NCI-H1417 treated with DMSO at 0.1 percent for 48 hours (cell line): Measurements from ENCODE around the gene SFXN4.
A peak's percentile ranks its signal among the peaks of the same experiment; 100 is the strongest.
"Not testable (repeated sequence)": the region's sequence is repeated elsewhere in the genome, so short reads cannot be mapped to it uniquely, and the experiment has no call there.

Experiments
- DNase-seq: peaks from one replicate; lab custom pipeline; 2025; lab: John Stamatoyannopoulos, UW

SFXN4 gene

GRCh38 chr10:119190954-119191785 is 25.7 kb upstream of the SFXN4 start:
- DNase-seq: no peak

- DNase-seq: no peak
Observed at GRCh38 chr10:119190353-119190752, 24.8 kb upstream of the SFXN4 start.

- DNase-seq: no peak
Observed at GRCh38 chr10:119189811-119190282, 24.3 kb upstream of the SFXN4 start.

GRCh38 chr10:119183664-119184412 is 18.3 kb upstream of the SFXN4 start:
- DNase-seq: no peak

- DNase-seq: not testable (repeated sequence)
Observed at GRCh38 chr10:119180850-119181400, 15.4 kb upstream of the SFXN4 start.

GRCh38 chr10:119178372-119179119 is 13.0 kb upstream of the SFXN4 start, which contains the start of gene PRDX3:
Gene PRDX3 (minus strand): TSS chr10:119178812. CDS start chr10:119178790, 22 bp downstream.
- peak; percentile 56 for DNase-seq

GRCh38 chr10:119177708-119178371 is 12.3 kb upstream of the SFXN4 start:
- no peak for DNase-seq

GRCh38 chr10:119176166-119176565 is 10.7 kb upstream of the SFXN4 start:
- no peak for DNase-seq

- DNase-seq: no peak
Observed at GRCh38 chr10:119174109-119174508, 8.6 kb upstream of the SFXN4 start.

- no peak for DNase-seq
Observed at GRCh38 chr10:119167041-119167440, 1.5 kb upstream of the SFXN4 start.

- no peak for DNase-seq
Observed at GRCh38 chr10:119166564-119166963, 1.1 kb upstream of the SFXN4 start.

GRCh38 chr10:119166118-119166500 is 595 bp upstream of the SFXN4 start:
- no peak for DNase-seq

GRCh38 chr10:119162452-119163092 is 2.9 kb downstream of the SFXN4 start:
- no peak for DNase-seq

- no peak for DNase-seq
Observed at GRCh38 chr10:119161680-119162451, 3.6 kb downstream of the SFXN4 start.

- no peak for DNase-seq
Observed at GRCh38 chr10:119159332-119159731, 6.2 kb downstream of the SFXN4 start.

GRCh38 chr10:119153661-119154060 is 11.9 kb downstream of the SFXN4 start:
- no peak for DNase-seq

- DNase-seq: no peak
Observed at GRCh38 chr10:119153041-119153440, 12.5 kb downstream of the SFXN4 start.

GRCh38 chr10:119151601-119152000 is 13.9 kb downstream of the SFXN4 start:
- not testable (repeated sequence) for DNase-seq

GRCh38 chr10:119149729-119150128 is 15.8 kb downstream of the SFXN4 start:
- no peak for DNase-seq

- no peak for DNase-seq
Observed at GRCh38 chr10:119149157-119149556, 16.4 kb downstream of the SFXN4 start.
